Ovary (tissue), 3 donors: Measurements from ENCODE around the gene KRT9.

Source experiments
- CTCF ChIP-seq, 3 donors: fragments of 450-650 bp in 2 of 3; fragments of 200-600 bp in 1 of 3; IDR thresholded peaks; one replicate each; pipeline versions ENCODE4 v1.5.1 to v1.8.0; 2016 to 2022; ENCODE audit warnings: antibody characterized with exemption in 3 of 3, mild to moderate bottlenecking in 1 of 3
- EP300 ChIP-seq: sonication (generic); formaldehyde crosslinking; IDR thresholded peaks from one replicate; pipeline ENCODE4 v1.6.1; 2017; ENCODE audit warnings: antibody characterized with exemption
- POLR2A ChIP-seq: fragments of 450-650 bp; IDR thresholded peaks from one replicate; pipeline ENCODE4 v1.6.1; 2017; ENCODE audit warnings: antibody characterized with exemption, mild to moderate bottlenecking, moderate library complexity
- donor health status: DM: no; HTN: no; CAD: no.

- no peak for TF ChIP-seq CTCF (IDR thresholded peaks at IDR 0.05)
- no peak for TF ChIP-seq POLR2A
- no peak for TF ChIP-seq EP300
Observed at GRCh38 chr17:41593306-41593981, 21.6 kb upstream of the KRT9 start.
